HG03103 (cell line): ENCODE results near the gene CCND2.
"Not testable (repeated sequence)": the region's sequence is repeated elsewhere in the genome, so short reads cannot be mapped to it uniquely, and the experiment has no call there.

Source experiments
- ATAC-seq: cut with Tn5 transposase; IDR thresholded peaks from one replicate; pipeline ENCODE4 v1.9.1; 2021; ENCODE audit warnings: low read depth; ENCODE audit not compliant: unreplicated experiment

Gene CCND2

DNA sequence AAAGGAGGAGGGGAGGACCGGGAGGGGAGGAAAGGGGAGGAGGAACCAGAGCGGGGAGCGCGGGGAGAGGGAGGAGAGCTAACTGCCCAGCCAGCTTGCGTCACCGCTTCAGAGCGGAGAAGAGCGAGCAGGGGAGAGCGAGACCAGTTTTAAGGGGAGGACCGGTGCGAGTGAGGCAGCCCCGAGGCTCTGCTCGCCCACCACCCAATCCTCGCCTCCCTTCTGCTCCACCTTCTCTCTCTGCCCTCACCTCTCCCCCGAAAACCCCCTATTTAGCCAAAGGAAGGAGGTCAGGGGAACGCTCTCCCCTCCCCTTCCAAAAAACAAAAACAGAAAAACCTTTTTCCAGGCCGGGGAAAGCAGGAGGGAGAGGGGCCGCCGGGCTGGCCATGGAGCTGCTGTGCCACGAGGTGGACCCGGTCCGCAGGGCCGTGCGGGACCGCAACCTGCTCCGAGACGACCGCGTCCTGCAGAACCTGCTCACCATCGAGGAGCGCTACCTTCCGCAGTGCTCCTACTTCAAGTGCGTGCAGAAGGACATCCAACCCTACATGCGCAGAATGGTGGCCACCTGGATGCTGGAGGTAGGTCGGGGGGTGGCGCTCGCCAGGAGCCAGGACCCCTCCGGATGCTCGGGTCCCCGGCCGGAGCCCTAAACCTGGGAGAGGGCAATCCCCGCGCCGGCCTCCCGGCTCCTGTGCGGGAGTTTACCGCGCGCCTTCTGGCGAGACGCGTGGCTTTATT, at the start of gene CCND2:
TSS of gene CCND2 (plus strand) at position 111 of the 744 bp plus-strand sequence. CDS start at position 390, 279 bp downstream.
- no peak for ATAC-seq

DNA sequence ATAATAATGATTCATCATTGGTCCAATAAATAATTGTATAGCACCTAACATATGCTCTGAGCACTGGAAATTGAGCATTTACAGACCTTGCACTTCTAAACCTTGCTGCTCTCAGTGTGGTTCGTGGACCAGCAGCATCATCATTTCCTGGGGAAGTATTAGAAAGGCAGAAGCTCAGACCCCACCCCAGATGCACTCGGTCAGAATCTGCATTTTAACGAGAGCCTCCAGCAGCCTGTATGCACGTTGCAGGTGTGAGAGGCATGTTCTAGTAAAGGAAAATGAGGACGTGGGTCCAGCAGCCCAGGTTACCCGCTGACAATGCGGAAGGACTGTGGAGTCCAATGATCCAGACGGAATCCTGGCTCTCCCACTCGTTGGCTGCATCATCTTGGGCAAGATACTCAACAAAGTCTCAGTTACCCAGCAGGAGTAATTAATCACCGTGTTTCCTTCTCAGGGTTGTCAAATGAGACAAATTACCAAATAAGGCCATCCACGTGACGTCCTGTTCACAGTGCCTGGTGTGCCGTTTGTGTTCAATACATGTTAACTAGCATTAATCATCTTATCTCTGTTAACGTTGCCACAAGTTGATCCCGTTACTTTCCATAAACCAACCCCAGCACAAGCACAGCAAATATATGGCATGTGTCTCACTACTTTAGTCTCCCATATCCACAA, 49.2 kb upstream of the CCND2 start:
- no peak for ATAC-seq

- ATAC-seq: no peak
Observed at GRCh38 chr12:4225571-4225970, 48.0 kb upstream of the CCND2 start.

DNA sequence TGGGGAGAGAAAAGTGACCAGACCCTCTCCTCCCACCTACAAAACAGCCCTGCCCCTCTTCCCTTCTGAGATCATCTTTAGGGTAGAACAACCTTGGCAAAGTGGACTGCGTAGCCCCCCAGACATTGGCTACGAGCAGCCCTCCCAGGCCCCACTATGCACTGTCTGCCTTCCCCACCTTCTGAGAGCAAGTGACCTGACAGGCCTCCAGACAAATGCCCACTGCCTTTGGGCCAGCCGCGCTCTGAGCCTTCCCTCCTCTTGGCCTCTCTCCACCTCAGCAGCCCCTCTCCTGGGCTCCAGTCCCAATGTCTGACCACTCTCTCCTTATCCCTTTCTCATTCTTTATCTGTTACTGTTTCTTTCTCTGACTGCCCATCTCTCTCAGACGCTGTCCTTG, 46.5 kb upstream of the CCND2 start:
- no peak for ATAC-seq

DNA sequence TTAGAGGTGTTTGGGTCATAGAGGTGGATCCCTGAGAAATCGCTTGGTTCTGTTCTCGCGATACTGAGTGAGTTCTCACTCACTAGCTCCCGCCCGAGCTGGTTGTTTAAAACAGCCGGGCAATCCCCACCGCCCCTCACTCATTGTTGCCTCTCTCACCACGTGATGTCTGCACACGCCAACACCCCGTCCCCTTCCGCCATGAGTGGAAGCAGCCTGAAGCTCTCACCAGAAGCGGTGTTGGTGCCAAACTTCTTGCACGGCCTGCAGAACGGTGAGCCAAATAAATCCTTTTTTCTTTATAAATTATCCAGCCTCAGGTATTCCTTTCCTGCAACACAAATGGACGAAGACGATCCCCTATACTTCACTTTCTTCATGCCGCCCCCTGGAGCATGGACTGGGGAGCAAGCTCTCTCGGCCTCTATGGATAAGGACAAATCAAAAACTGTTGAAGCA, 45.4 kb upstream of the CCND2 start:
- ATAC-seq: no peak

DNA sequence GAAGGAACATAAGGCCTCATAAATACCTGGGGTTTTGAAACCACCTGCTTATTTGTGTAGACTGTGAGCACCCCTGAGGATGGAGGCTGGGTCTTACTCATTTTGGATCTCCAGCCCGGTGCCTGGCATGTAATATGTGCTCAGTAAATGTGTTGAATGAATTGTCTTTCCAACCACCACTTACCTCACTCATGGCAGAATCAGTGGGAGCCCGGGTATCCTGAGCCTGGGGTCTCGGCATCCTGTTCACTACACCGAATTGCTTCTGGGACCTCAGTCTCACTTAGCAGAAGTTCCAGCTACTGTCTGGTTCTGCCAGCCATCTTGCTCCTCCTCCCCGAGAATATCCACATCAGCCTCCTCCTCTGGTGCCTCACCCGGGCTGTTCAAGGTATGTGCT, 43.0 kb upstream of the CCND2 start:
- ATAC-seq: no peak

DNA sequence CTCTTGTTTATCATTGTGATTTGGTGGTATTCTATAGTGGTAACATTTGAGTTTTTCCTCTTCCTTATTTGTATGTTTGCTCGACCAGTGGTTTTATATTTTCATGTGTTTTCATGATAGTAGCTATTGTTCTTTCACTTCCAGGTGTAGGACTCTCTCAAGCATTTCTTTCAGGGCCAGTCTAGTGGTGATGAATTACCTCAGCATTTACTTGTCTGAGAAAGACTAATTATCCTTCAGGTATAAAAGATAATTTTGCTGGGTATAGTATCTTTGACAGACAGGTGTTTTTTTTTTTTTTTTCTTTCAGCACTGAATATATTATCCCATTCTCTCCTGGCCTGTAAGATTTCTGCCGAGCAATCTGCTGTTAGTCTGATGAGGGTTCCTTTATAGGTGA, 35.0 kb upstream of the CCND2 start:
- ATAC-seq: no peak

GRCh38 chr12:4239746-4240145, 33.8 kb upstream of the CCND2 start:
- no peak for ATAC-seq

DNA sequence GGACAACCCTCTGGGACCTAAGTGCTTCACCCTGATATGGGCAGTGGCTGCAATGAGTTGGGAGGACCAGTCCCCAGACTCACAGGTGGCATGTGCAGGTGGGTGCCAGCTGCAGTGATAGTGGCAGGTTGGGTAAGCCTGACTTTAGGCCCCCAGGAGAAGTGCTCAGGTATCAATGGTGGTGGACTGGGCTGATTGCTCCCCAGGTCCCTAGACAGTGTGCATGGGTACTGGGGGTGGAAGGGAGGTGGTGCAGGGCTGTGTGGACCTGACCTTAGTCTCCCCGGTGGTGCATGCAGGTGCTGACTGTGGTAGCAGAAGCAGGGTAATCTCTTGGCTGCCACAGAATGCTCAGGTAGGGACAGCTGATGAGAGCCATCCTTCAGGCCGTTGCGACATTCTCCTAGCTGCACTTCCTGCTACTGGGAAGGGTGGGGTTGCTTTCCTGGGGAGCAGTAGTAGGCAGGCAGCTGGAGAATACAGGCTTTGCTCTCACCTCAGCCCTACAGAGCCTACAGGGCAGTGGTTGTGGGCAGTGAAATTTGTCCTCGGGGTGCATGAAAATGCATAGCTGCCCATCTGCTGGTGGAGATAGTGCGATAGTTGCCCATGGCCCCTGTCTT, 33.3 kb upstream of the CCND2 start:
- no peak for ATAC-seq

GRCh38 chr12:4240981-4241380, 32.6 kb upstream of the CCND2 start:
- ATAC-seq: no peak

DNA sequence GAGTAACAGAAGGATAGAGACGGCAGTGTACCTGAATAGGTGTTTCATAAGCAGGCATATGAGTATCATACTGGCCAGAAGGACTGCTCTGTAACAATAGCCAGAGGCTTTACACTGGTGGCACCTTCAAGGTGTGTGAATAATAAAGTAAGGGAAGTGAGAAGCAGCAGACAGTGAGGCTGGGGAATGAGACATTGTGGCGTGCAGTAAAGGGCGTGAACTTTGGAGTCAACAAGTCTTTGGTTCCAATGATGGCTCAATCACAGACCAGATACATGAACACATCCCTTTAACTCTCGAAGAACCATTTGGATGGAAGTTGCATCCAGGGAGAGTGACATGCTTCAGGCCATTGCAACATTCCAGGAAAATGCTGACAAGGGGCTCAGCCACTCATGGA, 32.0 kb upstream of the CCND2 start:
- ATAC-seq: no peak

GRCh38 chr12:4242595-4242994, 31.0 kb upstream of the CCND2 start:
- ATAC-seq: no peak

DNA sequence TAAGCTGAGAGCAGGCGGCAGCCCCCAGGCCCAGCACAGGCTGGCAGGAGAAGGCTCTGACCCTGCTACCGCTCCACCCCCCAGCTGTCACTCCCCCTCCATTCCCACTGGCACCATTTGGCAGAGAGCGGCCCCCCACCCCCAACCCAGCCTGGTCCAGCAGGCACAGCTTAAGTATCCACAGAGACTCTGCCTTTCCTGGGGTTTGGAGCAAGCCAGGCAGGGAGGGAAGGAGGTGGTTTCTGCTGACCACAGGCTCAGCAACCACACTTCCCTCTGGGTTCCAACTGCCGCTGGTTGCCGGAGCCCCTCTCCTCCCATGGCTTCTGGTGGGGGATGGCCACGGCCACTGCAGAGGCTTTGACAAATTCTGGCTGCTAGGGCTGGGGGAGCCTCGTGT, 30.5 kb upstream of the CCND2 start:
- no peak for ATAC-seq

DNA sequence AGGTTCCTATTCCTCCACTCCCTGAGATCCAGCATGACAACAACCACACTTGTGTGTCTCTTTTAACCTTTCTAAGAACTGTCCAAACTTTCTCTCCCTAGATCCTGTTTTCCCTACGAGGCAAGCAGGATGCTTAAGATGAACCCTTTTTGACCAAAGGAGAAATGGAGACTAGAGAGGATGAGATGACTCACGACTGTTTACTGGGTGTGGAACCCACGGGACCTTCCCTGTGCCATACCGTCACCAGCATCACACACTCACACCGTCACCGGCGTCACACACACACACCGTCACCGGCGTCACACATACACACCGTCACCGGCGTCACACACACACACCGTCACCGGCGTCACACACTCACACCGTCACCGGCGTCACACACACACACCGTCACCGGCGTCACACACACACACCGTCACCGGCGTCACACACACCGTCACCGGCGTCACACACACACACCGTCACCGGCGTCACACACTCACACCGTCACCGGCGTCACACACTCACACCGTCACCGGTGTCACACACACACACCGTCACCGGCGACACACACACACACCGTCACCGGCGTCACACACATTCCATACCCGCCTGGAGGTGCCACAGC, 30.0 kb upstream of the CCND2 start:
- ATAC-seq: not testable (repeated sequence)

DNA sequence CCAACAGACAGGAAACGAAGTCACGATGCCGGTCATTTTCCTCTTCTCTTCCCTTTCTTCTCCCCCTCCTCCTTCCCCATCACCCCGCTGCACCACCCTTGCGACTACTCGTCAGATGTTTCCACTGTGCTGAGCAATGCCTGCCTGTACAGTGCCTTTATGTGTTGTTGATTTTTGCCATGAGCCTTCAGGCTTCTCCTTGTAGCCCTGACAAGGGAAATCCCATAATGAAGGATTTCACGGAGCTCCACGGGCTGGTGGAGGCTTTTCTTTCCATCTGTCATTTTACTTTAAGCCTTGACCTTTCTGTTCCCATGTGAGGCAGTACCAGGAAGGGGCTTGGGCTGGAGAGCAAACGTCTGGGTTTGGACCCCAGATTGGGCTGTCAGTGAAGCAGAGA, 28.7 kb upstream of the CCND2 start:
- ATAC-seq: no peak

DNA sequence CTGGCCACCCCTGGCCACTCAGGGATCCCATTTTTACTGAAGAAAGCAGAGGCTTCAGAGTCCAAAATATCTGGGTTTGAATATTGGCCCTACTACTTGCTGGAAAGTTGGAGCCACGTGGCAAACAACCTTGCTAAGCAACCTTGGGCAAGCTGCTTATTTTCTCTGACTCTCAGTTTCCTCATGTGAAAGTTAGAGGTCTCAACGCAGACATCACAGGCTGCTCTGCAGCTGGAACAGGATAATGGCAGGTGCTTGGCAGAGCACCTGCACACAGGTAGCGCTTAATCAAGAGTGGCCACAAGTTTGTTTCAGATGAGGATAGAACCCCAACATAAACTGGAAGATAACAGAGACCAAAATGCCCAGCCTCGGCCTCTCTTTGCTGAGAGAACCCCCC, 28.1 kb upstream of the CCND2 start:
- ATAC-seq: no peak

- ATAC-seq: no peak
Observed at GRCh38 chr12:4246116-4246515, 27.4 kb upstream of the CCND2 start.

DNA sequence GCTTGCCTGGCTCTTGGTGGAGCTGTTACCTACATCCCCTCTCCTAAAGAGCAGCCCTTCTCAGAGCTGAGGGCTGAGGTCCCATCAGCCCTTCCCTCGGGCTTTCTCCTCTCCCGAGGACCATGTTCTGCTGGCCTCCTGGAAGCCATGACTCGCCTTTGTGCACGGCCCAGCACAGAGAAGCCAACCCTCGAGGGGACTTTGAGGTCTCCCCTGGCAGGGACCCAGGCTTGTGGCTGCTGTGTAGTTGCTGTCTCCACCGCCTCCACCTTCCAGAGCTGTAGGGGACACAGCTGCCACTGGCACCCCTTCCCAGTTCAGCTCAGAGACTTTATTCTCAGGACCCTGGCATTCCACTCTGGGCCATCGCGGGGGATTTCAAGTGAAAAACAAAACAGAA, 22.9 kb upstream of the CCND2 start:
- no peak for ATAC-seq

GRCh38 chr12:4251216-4251891, 22.2 kb upstream of the CCND2 start:
- no peak for ATAC-seq

- ATAC-seq: no peak
Observed at GRCh38 chr12:4251967-4252366, 21.6 kb upstream of the CCND2 start.

- ATAC-seq: no peak
Observed at GRCh38 chr12:4252601-4253000, 21.0 kb upstream of the CCND2 start.
